ENCODE data around the gene AOAH.

DNA sequence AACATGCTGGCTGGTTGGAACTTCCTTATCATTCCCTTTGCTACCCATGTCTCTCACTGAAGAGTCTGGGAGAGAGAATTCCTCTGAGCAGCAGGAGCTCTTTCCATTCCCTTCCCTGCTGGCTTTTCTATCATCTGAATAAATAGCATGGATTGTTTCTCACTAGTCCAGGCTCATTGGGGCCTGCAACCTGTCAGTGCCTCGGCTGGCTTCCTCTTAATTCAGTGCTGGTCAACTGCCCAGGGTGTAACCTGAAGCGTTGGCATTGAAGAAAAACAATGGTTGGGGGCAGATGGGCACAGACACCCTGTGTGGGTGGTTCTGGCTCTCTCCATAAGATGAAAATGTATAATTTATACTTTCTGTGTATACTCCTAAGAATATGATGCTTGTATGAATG is 179.0 kb downstream of the AOAH start:
- TF ChIP-seq, protein P1, sequence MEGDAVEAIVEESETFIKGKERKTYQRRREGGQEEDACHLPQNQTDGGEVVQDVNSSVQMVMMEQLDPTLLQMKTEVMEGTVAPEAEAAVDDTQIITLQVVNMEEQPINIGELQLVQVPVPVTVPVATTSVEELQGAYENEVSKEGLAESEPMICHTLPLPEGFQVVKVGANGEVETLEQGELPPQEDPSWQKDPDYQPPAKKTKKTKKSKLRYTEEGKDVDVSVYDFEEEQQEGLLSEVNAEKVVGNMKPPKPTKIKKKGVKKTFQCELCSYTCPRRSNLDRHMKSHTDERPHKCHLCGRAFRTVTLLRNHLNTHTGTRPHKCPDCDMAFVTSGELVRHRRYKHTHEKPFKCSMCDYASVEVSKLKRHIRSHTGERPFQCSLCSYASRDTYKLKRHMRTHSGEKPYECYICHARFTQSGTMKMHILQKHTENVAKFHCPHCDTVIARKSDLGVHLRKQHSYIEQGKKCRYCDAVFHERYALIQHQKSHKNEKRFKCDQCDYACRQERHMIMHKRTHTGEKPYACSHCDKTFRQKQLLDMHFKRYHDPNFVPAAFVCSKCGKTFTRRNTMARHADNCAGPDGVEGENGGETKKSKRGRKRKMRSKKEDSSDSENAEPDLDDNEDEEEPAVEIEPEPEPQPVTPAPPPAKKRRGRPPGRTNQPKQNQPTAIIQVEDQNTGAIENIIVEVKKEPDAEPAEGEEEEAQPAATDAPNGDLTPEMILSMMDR (IDR thresholded peaks at IDR 0.05) = no peak
- no peak for TF ChIP-seq POLR2AphosphoS5 (IDR thresholded peaks at IDR 0.05)
- TF ChIP-seq EP300 (IDR thresholded peaks at IDR 0.05) = no peak

Data from suprapubic skin (tissue), 4 donors.